ENCODE data around the gene SRP68.

The SRP68 gene

GRCh38 chr17:76097716-76098295 lies 25.5 kb upstream of the SRP68 start:
- Mint-ChIP-seq H3K36me3 (peaks cover 57% of the 10 kb centered on the region), H3K4me3 (no peak overlapping the region), H3K27ac (no peak overlapping the region), H3K9me3 (no peaks in the 10 kb centered on the region), H3K4me1 (peaks cover 17% of the 10 kb centered on the region), H3K27me3 (no peaks in the 10 kb centered on the region)
- CTCF ChIA-PET, result no interaction called here
- no peak for DNase-seq

- Mint-ChIP-seq H3K4me3 (no peak overlapping the region), H3K27ac (no peak overlapping the region)
Measured at GRCh38 chr17:76095943-76096342, 23.6 kb upstream of the SRP68 start.

GRCh38 chr17:76094046-76094445 lies 21.7 kb upstream of the SRP68 start:
- H3K4me3 Mint-ChIP-seq, result no peak overlapping the region
- CTCF ChIA-PET, result no interaction called here
- H3K27ac Mint-ChIP-seq, result no peak overlapping the region
- no peaks in the 10 kb centered on the region for H3K27me3 Mint-ChIP-seq
- peaks cover 7% of the 10 kb centered on the region for H3K4me1 Mint-ChIP-seq
- no peaks in the 10 kb centered on the region for H3K9me3 Mint-ChIP-seq
- no peak for DNase-seq
- peaks cover 52% of the 10 kb centered on the region for H3K36me3 Mint-ChIP-seq

More at GRCh38 chr17:76095943-76096342, 23.6 kb upstream of the SRP68 start:
- CTCF ChIA-PET, result interaction anchor here (0.9 to 1.8 kb wide), 3 partner anchors 11 to 183 kb away, joined by 3 to 6 read pairs (median 6); no protein-coding TSS in a partner anchor
- no peak for DNase-seq
- H3K36me3 Mint-ChIP-seq, result peaks cover 54% of the 10 kb centered on the region
- H3K27me3 Mint-ChIP-seq, result no peaks in the 10 kb centered on the region
- H3K9me3 Mint-ChIP-seq, result no peaks in the 10 kb centered on the region
- H3K4me1 Mint-ChIP-seq, result peaks cover 10% of the 10 kb centered on the region

- Mint-ChIP-seq H3K4me1 (peaks cover 7% of the 10 kb centered on the region), H3K9me3 (no peaks in the 10 kb centered on the region), H3K36me3 (peaks cover 50% of the 10 kb centered on the region), H3K27ac (no peak overlapping the region), H3K27me3 (no peaks in the 10 kb centered on the region), H3K4me3 (no peak overlapping the region)
- CTCF ChIA-PET, result interaction anchor here (1.0 to 1.9 kb wide), 2 partner anchors 78 to 305 kb away, joined by 3 to 5 read pairs; no protein-coding TSS in a partner anchor
- DNase-seq, result no peak
Measured at GRCh38 chr17:76092526-76093413, 20.5 kb upstream of the SRP68 start.

GRCh38 chr17:76091526-76092286 lies 19.4 kb upstream of the SRP68 start:
- Mint-ChIP-seq H3K36me3 (peaks cover 46% of the 10 kb centered on the region), H3K9me3 (no peaks in the 10 kb centered on the region), H3K27ac (peak overlapping the region; percentile 82), H3K4me1 (peaks cover 7% of the 10 kb centered on the region), H3K27me3 (no peaks in the 10 kb centered on the region), H3K4me3 (no peak overlapping the region)
- peak; percentile 30 for DNase-seq
- CTCF ChIA-PET, result interaction anchor here (1.9 kb wide), 1 partner anchor 77 kb away, joined by 5 read pairs; no protein-coding TSS in a partner anchor

GRCh38 chr17:76090517-76091129 lies 18.3 kb upstream of the SRP68 start:
- H3K27me3 Mint-ChIP-seq, result no peaks in the 10 kb centered on the region
- H3K4me3 Mint-ChIP-seq, result no peak overlapping the region

GRCh38 chr17:76089680-76090516 lies 17.6 kb upstream of the SRP68 start:
- DNase-seq, result no peak
- Mint-ChIP-seq H3K4me3 (no peak overlapping the region), H3K27me3 (no peaks in the 10 kb centered on the region), H3K4me1 (peaks cover 7% of the 10 kb centered on the region), H3K27ac (no peak overlapping the region), H3K36me3 (peaks cover 46% of the 10 kb centered on the region), H3K9me3 (no peaks in the 10 kb centered on the region)
- CTCF ChIA-PET, result interaction anchor here (1.0 kb wide), 1 partner anchor 76 kb away, joined by 3 read pairs; no protein-coding TSS in a partner anchor

More at GRCh38 chr17:76090517-76091129, 18.3 kb upstream of the SRP68 start:
- peaks cover 46% of the 10 kb centered on the region for H3K36me3 Mint-ChIP-seq
- no peak for DNase-seq
- no peak overlapping the region for H3K27ac Mint-ChIP-seq
- no peaks in the 10 kb centered on the region for H3K9me3 Mint-ChIP-seq
- H3K4me1 Mint-ChIP-seq, result peaks cover 7% of the 10 kb centered on the region
- CTCF ChIA-PET, result interaction anchor here (1.0 kb wide), 1 partner anchor 76 kb away, joined by 3 read pairs; no protein-coding TSS in a partner anchor

GRCh38 chr17:76088868-76089576 lies 16.7 kb upstream of the SRP68 start:
- no peak for DNase-seq
- Mint-ChIP-seq H3K27me3 (no peaks in the 10 kb centered on the region), H3K36me3 (peaks cover 45% of the 10 kb centered on the region), H3K9me3 (no peaks in the 10 kb centered on the region), H3K4me3 (no peak overlapping the region), H3K27ac (no peak overlapping the region), H3K4me1 (peaks cover 7% of the 10 kb centered on the region)
- CTCF ChIA-PET, result no interaction called here

- DNase-seq, result no peak
- Mint-ChIP-seq H3K9me3 (no peaks in the 10 kb centered on the region), H3K4me1 (peaks cover 7% of the 10 kb centered on the region), H3K36me3 (peaks cover 45% of the 10 kb centered on the region), H3K27ac (no peak overlapping the region), H3K27me3 (no peaks in the 10 kb centered on the region), H3K4me3 (no peak overlapping the region)
- CTCF ChIA-PET, result interaction anchor here (0.6 kb wide), 1 partner anchor 139 kb away, joined by 4 read pairs; no protein-coding TSS in a partner anchor
Measured at GRCh38 chr17:76088041-76088867, 15.9 kb upstream of the SRP68 start.

- DNase-seq, result no peak
- H3K4me1 Mint-ChIP-seq, result peaks cover 7% of the 10 kb centered on the region
- CTCF ChIA-PET, result no interaction called here
- no peaks in the 10 kb centered on the region for H3K27me3 Mint-ChIP-seq
- H3K27ac Mint-ChIP-seq, result no peak overlapping the region
- peaks cover 42% of the 10 kb centered on the region for H3K36me3 Mint-ChIP-seq
- no peaks in the 10 kb centered on the region for H3K9me3 Mint-ChIP-seq
- no peak overlapping the region for H3K4me3 Mint-ChIP-seq
Measured at GRCh38 chr17:76087531-76087930, 15.2 kb upstream of the SRP68 start.

- no peak overlapping the region for H3K4me3 Mint-ChIP-seq
- no peak overlapping the region for H3K27ac Mint-ChIP-seq
- no peaks in the 10 kb centered on the region for H3K9me3 Mint-ChIP-seq
- H3K4me1 Mint-ChIP-seq, result peaks cover under 1% of the 10 kb centered on the region
- peaks cover 4% of the 10 kb centered on the region for H3K27me3 Mint-ChIP-seq
- no peak for DNase-seq
- H3K36me3 Mint-ChIP-seq, result peaks cover 38% of the 10 kb centered on the region
- CTCF ChIA-PET, result no interaction called here
Measured at GRCh38 chr17:76086384-76086783, 14.1 kb upstream of the SRP68 start.

GRCh38 chr17:76085731-76086366 lies 13.5 kb upstream of the SRP68 start:
- no peak overlapping the region for H3K27ac Mint-ChIP-seq

More at GRCh38 chr17:76085731-76086366, 13.5 kb upstream of the SRP68 start:
- Mint-ChIP-seq H3K36me3 (peaks cover 37% of the 10 kb centered on the region), H3K9me3 (no peaks in the 10 kb centered on the region), H3K27me3 (peaks cover 8% of the 10 kb centered on the region), H3K4me3 (no peak overlapping the region), H3K4me1 (no peaks in the 10 kb centered on the region)
- DNase-seq, result no peak
- CTCF ChIA-PET, result no interaction called here
